GM21528 (cell line): ENCODE data around the gene MAP4.
"Not testable (repeated sequence)": the region's sequence is repeated elsewhere in the genome, so short reads cannot be mapped to it uniquely, and the experiment has no call there.

Experiments used
- ATAC-seq: cut with Tn5 transposase; IDR thresholded peaks from one replicate; pipeline ENCODE4 v1.9.1; 2021; ENCODE audit warnings: mild to moderate bottlenecking, moderate library complexity; ENCODE audit not compliant: unreplicated experiment, low FRiP score

The MAP4 gene

GRCh38 chr3:47899495-47900108 lies 116.6 kb downstream of the MAP4 start:
- no peak for ATAC-seq

- ATAC-seq = no peak
Observed at GRCh38 chr3:47897954-47898353, 118.3 kb downstream of the MAP4 start.

GRCh38 chr3:47896736-47897135 lies 119.5 kb downstream of the MAP4 start:
- no peak for ATAC-seq

GRCh38 chr3:47895241-47895640 lies 121.0 kb downstream of the MAP4 start:
- no peak for ATAC-seq

GRCh38 chr3:47892286-47893040 lies 123.8 kb downstream of the MAP4 start:
- no peak for ATAC-seq

- ATAC-seq = no peak
Observed at GRCh38 chr3:47891613-47892005, 124.6 kb downstream of the MAP4 start.

- no peak for ATAC-seq
Observed at GRCh38 chr3:47890828-47891612, 125.2 kb downstream of the MAP4 start.

- no peak for ATAC-seq
Observed at GRCh38 chr3:47890126-47890827, 125.9 kb downstream of the MAP4 start.

- no peak for ATAC-seq
Observed at GRCh38 chr3:47888986-47889757, 127.0 kb downstream of the MAP4 start.

GRCh38 chr3:47887991-47888390 lies 128.2 kb downstream of the MAP4 start:
- not testable (repeated sequence) for ATAC-seq

GRCh38 chr3:47885168-47885567 lies 131.0 kb downstream of the MAP4 start:
- no peak for ATAC-seq

GRCh38 chr3:47884603-47885002 lies 131.6 kb downstream of the MAP4 start:
- no peak for ATAC-seq

GRCh38 chr3:47882338-47882737 lies 133.9 kb downstream of the MAP4 start:
- ATAC-seq = no peak

- ATAC-seq = no peak
Observed at GRCh38 chr3:47877719-47878118, 138.5 kb downstream of the MAP4 start.

- no peak for ATAC-seq
Observed at GRCh38 chr3:47877290-47877689, 138.9 kb downstream of the MAP4 start.

GRCh38 chr3:47874913-47875312 lies 141.3 kb downstream of the MAP4 start:
- no peak for ATAC-seq

- ATAC-seq = no peak
Observed at GRCh38 chr3:47874438-47874837, 141.8 kb downstream of the MAP4 start.

- ATAC-seq = no peak
Observed at GRCh38 chr3:47872916-47873315, 143.3 kb downstream of the MAP4 start.

- no peak for ATAC-seq
Observed at GRCh38 chr3:47871389-47871788, 144.8 kb downstream of the MAP4 start.

- ATAC-seq = no peak
Observed at GRCh38 chr3:47870702-47871260, 145.4 kb downstream of the MAP4 start.
